D721Med (cell line): ENCODE results near the gene RNF113A.
"Not testable (repeated sequence)": the region's sequence is repeated elsewhere in the genome, so short reads cannot be mapped to it uniquely, and the experiment has no call there.

Experiments
- DNase-seq: peaks from one replicate; pipeline ENCODE4 v3.0.0; 2011; ENCODE audit warnings: low spot score; ENCODE audit not compliant: insufficient read length
- FAIRE-seq: peaks from 2 replicates; lab custom pipeline; 2011; peaks lifted over from hg19 to GRCh38; lab: Jason Lieb, UNC
- TF ChIP-seq, protein P1 (sequence below): IDR thresholded peaks from 2 replicates; pipeline ENCODE4 v1.5.1; 2012; ENCODE audit warnings: mild to moderate bottlenecking, control low read depth; ENCODE audit not compliant: insufficient read depth; ENCODE audit errors: missing control alignments

Gene RNF113A

DNA sequence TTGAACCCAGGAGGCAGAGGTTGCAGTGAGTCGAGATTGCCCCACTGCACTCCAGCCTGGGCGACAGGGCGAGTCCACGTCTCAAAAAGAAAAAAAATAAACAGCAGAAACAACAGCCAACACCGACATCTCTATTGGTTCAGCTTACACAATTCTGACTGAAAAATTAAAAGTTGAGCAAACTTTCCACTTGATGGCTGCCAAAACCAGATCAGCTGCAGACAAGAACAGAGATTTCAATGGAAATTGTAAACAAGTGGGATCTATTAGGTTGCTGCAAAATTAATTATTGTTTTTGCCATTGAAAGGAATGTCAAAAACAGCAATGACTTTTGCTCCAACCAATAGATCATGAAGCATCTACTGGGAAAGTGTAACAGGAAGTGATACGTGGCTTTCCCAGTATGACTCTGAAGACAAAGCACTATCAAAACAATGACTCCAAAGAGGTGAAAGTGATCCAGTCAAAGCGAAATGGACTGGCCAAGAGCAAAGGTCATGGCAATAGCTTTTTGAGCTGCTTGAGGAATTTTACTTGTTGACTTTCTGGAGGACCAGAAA lies 45.1 kb downstream of the RNF113A start:
- TF ChIP-seq, protein P1, sequence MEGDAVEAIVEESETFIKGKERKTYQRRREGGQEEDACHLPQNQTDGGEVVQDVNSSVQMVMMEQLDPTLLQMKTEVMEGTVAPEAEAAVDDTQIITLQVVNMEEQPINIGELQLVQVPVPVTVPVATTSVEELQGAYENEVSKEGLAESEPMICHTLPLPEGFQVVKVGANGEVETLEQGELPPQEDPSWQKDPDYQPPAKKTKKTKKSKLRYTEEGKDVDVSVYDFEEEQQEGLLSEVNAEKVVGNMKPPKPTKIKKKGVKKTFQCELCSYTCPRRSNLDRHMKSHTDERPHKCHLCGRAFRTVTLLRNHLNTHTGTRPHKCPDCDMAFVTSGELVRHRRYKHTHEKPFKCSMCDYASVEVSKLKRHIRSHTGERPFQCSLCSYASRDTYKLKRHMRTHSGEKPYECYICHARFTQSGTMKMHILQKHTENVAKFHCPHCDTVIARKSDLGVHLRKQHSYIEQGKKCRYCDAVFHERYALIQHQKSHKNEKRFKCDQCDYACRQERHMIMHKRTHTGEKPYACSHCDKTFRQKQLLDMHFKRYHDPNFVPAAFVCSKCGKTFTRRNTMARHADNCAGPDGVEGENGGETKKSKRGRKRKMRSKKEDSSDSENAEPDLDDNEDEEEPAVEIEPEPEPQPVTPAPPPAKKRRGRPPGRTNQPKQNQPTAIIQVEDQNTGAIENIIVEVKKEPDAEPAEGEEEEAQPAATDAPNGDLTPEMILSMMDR, result no peak
- FAIRE-seq (no peak), DNase-seq (no peak)

DNA sequence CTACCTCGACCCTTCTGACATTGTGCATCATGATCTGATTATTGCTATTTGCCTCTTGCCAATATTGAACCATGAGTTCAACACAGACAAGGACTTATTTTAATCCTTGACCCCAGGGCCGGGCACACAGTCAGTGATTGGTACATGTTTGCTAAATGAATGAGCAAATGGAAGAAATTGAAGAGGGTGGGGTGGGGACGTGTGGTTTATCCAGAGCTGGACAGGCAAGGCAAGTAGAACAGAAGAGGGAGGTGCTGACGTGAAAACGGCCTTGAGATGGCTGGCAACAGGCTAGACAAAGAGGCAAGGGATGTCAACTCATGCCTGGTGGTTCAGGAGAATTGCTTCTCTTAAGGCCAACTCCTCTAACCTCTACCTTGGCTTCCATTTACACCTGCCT lies 47.3 kb downstream of the RNF113A start:
- FAIRE-seq, DNase-seq: not testable (repeated sequence)

DNA sequence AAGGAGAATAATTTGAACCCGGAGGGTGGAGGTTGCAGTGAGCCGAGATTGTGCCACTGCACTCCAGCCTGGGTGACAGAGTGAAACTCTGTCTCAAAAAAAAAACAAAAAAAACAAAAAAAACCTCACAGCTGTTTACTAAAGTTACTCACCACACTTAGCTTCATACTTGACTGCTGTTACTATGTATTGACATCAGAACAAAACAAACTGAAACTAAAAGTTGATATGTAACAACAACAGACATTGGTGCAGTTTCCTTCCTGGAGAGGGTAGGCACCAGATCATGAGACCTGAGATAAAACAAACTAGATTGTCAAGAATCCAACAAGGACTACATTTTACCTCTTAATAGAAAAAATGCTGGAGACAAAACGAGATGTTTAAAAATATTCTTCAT lies 49.8 kb downstream of the RNF113A start:
- not testable (repeated sequence) for FAIRE-seq, DNase-seq
